K562 (cell line): Measurements from ENCODE around the gene PPT2. TPM values are rescaled to one million over a fixed set of nuclear protein-coding genes. Genes with fewer than 3 reads are reported as not detected.

Experiments used
- ARID2 ChIP-seq: fragments of 450-650 bp; IDR thresholded peaks from 2 replicates; pipeline ENCODE4 v1.6.1; 2017; ENCODE audit warnings: antibody characterized with exemption, mild to moderate bottlenecking
- ATF7 ChIP-seq: fragments of 450-650 bp; IDR thresholded peaks from 2 replicates; pipeline ENCODE4 v1.7.1; 2014; ENCODE audit warnings: mild to moderate bottlenecking, moderate library complexity
- GABPA ChIP-seq: fragments of 200-800 bp; sonication (Bioruptor generic); conservative IDR thresholded peaks from 2 replicates; pipeline ENCODE4 v1.6.1; 2016; ENCODE audit warnings: low read depth, missing genetic modification characterization, missing compliant biosample characterization
- KLF16 ChIP-seq: IDR thresholded peaks from 2 replicates; pipeline ENCODE4 v1.6.1; 2016; ENCODE audit warnings: antibody characterized with exemption
- MTA3 ChIP-seq: fragments of 450-650 bp; formaldehyde crosslinking; IDR thresholded peaks from 2 replicates; pipeline ENCODE4 v1.6.1; 2017; ENCODE audit warnings: mild to moderate bottlenecking, borderline replicate concordance
- OTX1 ChIP-seq: fragments of 450-650 bp; formaldehyde crosslinking; IDR thresholded peaks from 2 replicates; pipeline ENCODE4 v1.4.0; 2022; ENCODE audit warnings: mild to moderate bottlenecking
- PPARD ChIP-seq: fragments of 250-450 bp; sonication (Bioruptor Pico); IDR thresholded peaks from 2 replicates; pipeline ENCODE4 v1.8.0; 2022; ENCODE audit warnings: inconsistent platforms, mild to moderate bottlenecking, moderate library complexity
- RBM39 ChIP-seq: fragments of 200-400 bp; formaldehyde crosslinking; optimal IDR thresholded peaks from 2 replicates; pipeline ENCODE3; 2018; ENCODE audit warnings: low read depth, low read length
- RCOR1 ChIP-seq, 2 experiments: IDR thresholded peaks; 2 replicates each; pipeline ENCODE4 v1.6.1; 2012; ENCODE audit warnings: low read depth in 2 of 2, low read length in 2 of 2, borderline replicate concordance in 1 of 2, improper control_type of control experiment in 1 of 2
- SNRNP70 ChIP-seq: fragments of 200-400 bp; formaldehyde crosslinking; optimal IDR thresholded peaks from 2 replicates; pipeline ENCODE3; 2017; ENCODE audit warnings: low read depth, low read length
- SRF ChIP-seq, 2 experiments: fragments of 250-450, 450-650 bp in 1 of 2; sonication (Bioruptor Pico) in 1 of 2; sonication (generic) in 1 of 2; formaldehyde crosslinking; IDR thresholded peaks; 2 replicates each; pipeline versions ENCODE4 v1.5.0 to v1.5.1; 2020 to 2022; ENCODE audit warnings: mild to moderate bottlenecking in 1 of 2, missing genetic modification reagents in 1 of 2
- THAP12 ChIP-seq: fragments of 250-450 bp; sonication (Bioruptor Pico); IDR thresholded peaks from 2 replicates; pipeline ENCODE4 v1.9.0; 2021; ENCODE audit warnings: mild to moderate bottlenecking, inconsistent platforms
- ZC3H8 ChIP-seq: fragments of 450-650 bp; IDR thresholded peaks from 2 replicates; pipeline ENCODE4 v1.6.1; 2017
- ZKSCAN3 ChIP-seq: fragments of 250-450 bp; sonication (Bioruptor Pico); IDR thresholded peaks from 2 replicates; pipeline ENCODE4 v1.4.0; 2020
- ZNF165 ChIP-seq: fragments of 250-450 bp; sonication (Bioruptor Pico); IDR thresholded peaks from 2 replicates; pipeline ENCODE4 v1.4.0; 2020; ENCODE audit warnings: borderline replicate concordance
- ZNF175 ChIP-seq: fragments of 200-800 bp; sonication (Bioruptor generic); IDR thresholded peaks from 2 replicates; pipeline ENCODE4 v1.6.1; 2016; ENCODE audit warnings: low read depth, mild to moderate bottlenecking, missing genetic modification characterization, missing compliant biosample characterization
- ZNF224 ChIP-seq: sonication (generic); formaldehyde crosslinking; IDR thresholded peaks from 2 replicates; pipeline ENCODE4 v1.8.0; 2022; ENCODE audit warnings: mild to moderate bottlenecking, missing genetic modification reagents
- ZNF398 ChIP-seq: fragments of 250-450 bp; sonication (Bioruptor Pico); IDR thresholded peaks from 2 replicates; pipeline ENCODE4 v1.8.0; 2021; ENCODE audit warnings: moderate library complexity, mild to moderate bottlenecking, inconsistent platforms
- polyA plus RNA-seq, 8 experiments: library from polyadenylated mRNA; depleted of rRNA in 4 of 8; stranded (reverse) in 5 of 8; unstranded in 3 of 8; fragments of >200 nt; fragmentation: Nextera tagmentation in 2 of 8; fragmentation: Illumina TruSeq in 1 of 8; extraction: Ambion mirVana in 2 of 8; extraction: Trizol in 1 of 8; gene quantifications; 2 replicates each; pipeline versions ENCODE4 v1.2.1 to v1.2.3, GENCODE V29; 2011 to 2014; ENCODE audit warnings: inconsistent platforms in 1 of 8, missing spikeins in 1 of 8
- total RNA-seq, 7 experiments: library from RNA; depleted of rRNA in 6 of 7; stranded (reverse); fragments of >200 nt in 6 of 7; fragmentation: Illumina TruSeq in 2 of 7; extraction: Trizol in 2 of 7; gene quantifications; 2 replicates each; pipeline versions ENCODE4 v1.2.1 to v1.2.3, GENCODE V29; 2011 to 2021; ENCODE audit warnings: low replicate concordance in 1 of 7
- TF ChIP-seq, protein P1 (sequence below), 3 experiments: fragments of 200-800 bp in 1 of 3; sonication (Bioruptor generic) in 1 of 3; sonication (generic) in 1 of 3; formaldehyde crosslinking in 1 of 3; IDR thresholded peaks; 2 replicates each; pipeline versions ENCODE4 v1.6.1 to v1.8.0; 2016 to 2022; ENCODE audit warnings: mild to moderate bottlenecking in 2 of 3, missing compliant biosample characterization in 2 of 3, missing genetic modification characterization in 2 of 3, missing genetic modification reagents in 1 of 3

PPT2 gene
- total and polyA plus RNA-seq, 9 of the 15 experiments (the other 6 are each of a cell fraction or from before 2014, with no cell fraction given), result 27.4 to 98.8 (median 69.9) TPM

GRCh38 chr6:32192608-32193039 lies 38.7 kb downstream of the PPT2 start, which contains the start of gene GPSM3 (continued):
- TF ChIP-seq ZKSCAN3 (CRISPR knock-in tag) (no peak), OTX1 (CRISPR knock-in tag) (0 out of 2 replicates have a peak, but pooled peaks have one; percentile 24), THAP12 (CRISPR knock-in tag) (no peak; the same call in 1 of the 2 replicates), ZNF224 (CRISPR knock-in tag) (no peak), RCOR1 (IDR thresholded peaks at IDR 0.05; ENCODE audit: borderline replicate concordance in 1 of 2, low read depth in 2 of 2, low read length in 2 of 2) (peak in 1 of 2 experiments; percentile 31; a peak in 1 of 4 replicates), ZNF175 (CRISPR knock-in tag) (peak; percentile 80), ZNF165 (peak; percentile 31; the same call in 1 of the 2 replicates), PPARD (no peak), GABPA (tag) (peak; percentile 92), ARID2 (no peak), SRF (CRISPR knock-in tag; IDR thresholded peaks at IDR 0.05) (peak in 1 of 2 experiments; percentile 44; a peak in 1 of 4 replicates), SNRNP70 (no peak), ATF7 (peak; percentile 66), RBM39 (no peak), ZC3H8 (no peak), MTA3 (0 out of 2 replicates have a peak, but pooled peaks have one; percentile 20), ZNF398 (no peak), KLF16 (no peak)
- TF ChIP-seq, protein P1, sequence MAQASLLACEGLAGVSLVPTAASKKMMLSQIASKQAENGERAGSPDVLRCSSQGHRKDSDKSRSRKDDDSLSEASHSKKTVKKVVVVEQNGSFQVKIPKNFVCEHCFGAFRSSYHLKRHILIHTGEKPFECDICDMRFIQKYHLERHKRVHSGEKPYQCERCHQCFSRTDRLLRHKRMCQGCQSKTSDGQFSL (CRISPR knock-in tag; IDR thresholded peaks at IDR 0.05), result peak; percentile 93
- TF ChIP-seq, protein P1 (tag; IDR thresholded peaks at IDR 0.05), result peak in 1 of 2 experiments; percentile 78; a peak in 2 of 4 replicates
